HG03432 (cell line): ENCODE results near the gene ABCA9.
"Not testable (repeated sequence)": the region's sequence is repeated elsewhere in the genome, so short reads cannot be mapped to it uniquely, and the experiment has no call there.

Experiments
- ATAC-seq: cut with Tn5 transposase; IDR thresholded peaks from one replicate; pipeline ENCODE4 v1.9.1; 2021; ENCODE audit warnings: mild to moderate bottlenecking, moderate library complexity; ENCODE audit not compliant: unreplicated experiment

ABCA9 gene

DNA sequence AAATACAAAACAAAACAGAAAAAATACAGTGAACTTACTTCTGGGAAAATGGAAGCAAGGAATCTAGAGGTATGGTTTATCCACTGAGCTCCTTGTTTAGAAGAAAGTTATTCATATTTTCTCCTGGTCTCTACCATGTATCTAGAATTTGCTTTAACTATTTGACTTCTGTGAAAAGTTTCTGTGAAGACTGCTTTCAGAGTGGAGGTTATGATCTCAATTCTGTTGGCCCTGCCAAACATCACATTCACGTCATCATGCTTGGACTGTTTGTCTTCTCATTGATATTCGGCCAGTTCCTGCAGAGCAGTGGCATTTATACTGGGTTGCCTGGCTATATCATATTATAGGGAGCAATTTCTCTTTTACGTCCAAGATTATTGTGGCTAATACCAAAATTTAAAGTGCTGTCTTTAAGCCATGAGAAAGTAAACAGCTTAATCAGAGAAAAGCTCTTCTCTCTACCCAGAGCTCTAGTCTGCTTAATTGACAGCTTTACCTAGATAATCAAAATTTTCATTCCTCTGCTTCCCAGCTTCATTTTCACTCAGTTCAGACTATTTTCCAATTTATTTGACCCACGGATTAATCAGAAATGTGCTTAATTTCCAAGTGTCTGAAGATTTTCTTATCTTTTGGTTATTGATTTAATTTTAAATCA lies 105.4 kb downstream of the ABCA9 start, which contains the start of gene ABCA8:
Gene ABCA8, minus strand, starts transcription at position 212 of the 661 bp plus-strand sequence. CDS start 13,358 bp downstream, outside the sequence.
- ATAC-seq = no peak

DNA sequence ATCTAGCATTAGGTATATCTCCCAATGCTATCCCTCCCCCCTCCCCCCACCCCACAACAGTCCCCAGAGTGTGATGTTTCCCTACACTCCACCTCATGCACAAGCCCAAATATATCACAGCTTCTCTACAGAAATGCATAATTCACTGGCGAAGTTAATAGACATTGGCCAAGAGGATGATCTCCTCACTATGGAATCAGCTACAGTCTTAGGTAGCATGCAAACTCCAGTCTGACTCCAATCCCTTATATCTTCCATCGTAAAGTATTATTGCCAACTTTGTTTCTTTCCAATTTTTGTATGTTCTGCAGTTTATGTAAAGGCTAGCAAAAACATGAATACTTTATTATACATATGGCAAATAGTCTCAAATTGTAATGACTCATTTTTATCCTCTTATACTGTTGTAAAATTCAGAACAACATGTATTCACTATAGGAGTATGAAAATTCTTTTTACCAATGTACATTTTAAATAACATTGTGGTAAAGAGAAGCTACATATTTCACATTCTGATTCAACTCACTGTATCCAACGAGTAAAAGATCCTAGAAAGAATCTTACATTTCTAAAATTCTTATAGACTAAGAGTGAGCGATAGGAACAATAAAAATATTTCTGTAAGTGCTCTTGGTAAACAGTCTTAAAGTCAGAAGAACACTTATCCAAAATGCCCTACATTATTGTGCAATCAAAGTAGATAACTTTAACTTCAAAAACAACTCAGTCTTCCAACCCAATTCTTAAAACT lies 106.4 kb downstream of the ABCA9 start:
- no peak for ATAC-seq

GRCh38 chr17:68953340-68953997 lies 107.3 kb downstream of the ABCA9 start:
- no peak for ATAC-seq

- no peak for ATAC-seq
Measured at GRCh38 chr17:68950725-68951124, 110.0 kb downstream of the ABCA9 start.

DNA sequence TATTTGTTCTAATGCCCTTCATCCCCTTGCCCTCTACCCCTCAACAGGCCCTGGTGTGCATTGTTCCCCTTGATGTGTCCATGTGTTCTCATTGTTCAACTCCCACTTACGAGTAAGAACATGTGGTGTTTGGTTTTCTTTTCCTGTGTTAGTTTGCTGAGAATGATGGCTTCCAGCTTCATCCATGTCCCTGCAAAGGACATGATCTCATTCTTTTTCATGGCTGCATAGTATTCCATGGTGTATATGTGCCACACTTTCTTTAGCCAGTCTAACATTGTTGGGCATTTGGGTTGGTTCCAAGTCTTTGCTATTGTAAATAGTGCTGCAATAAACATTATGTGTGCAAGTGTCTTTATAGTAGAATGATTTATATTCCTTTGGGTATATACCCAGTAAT lies 112.9 kb downstream of the ABCA9 start:
- not testable (repeated sequence) for ATAC-seq

GRCh38 chr17:68944435-68945035 lies 116.2 kb downstream of the ABCA9 start:
- ATAC-seq = no peak

GRCh38 chr17:68943812-68944182 lies 116.9 kb downstream of the ABCA9 start:
- not testable (repeated sequence) for ATAC-seq

GRCh38 chr17:68943123-68943811 lies 117.5 kb downstream of the ABCA9 start:
- no peak for ATAC-seq

DNA sequence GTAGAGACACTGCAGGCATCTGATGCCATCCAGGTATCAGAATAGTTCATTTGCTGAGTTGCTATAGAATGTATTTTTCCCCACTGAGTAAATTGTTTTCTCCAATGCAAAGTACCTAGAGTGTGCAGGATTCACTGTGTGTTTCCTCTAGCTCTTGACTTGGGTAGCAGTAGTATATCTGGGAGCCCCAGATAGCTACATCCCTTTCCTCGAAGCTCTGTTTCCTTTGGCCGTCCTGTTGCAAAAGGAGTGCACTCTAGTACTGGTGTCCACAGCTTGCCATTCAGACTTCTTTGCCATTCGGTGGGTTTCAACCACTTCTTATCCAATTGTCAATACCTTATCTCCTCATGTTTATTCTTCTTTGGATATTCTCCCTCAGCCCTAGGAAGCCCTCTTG lies 118.3 kb downstream of the ABCA9 start:
- ATAC-seq = no peak

- no peak for ATAC-seq
Measured at GRCh38 chr17:68941761-68942160, 119.0 kb downstream of the ABCA9 start.

GRCh38 chr17:68939195-68939594 lies 121.5 kb downstream of the ABCA9 start:
- ATAC-seq = no peak

- ATAC-seq = no peak
Measured at GRCh38 chr17:68937890-68938514, 122.7 kb downstream of the ABCA9 start.

GRCh38 chr17:68927516-68927915 lies 133.2 kb downstream of the ABCA9 start:
- no peak for ATAC-seq

DNA sequence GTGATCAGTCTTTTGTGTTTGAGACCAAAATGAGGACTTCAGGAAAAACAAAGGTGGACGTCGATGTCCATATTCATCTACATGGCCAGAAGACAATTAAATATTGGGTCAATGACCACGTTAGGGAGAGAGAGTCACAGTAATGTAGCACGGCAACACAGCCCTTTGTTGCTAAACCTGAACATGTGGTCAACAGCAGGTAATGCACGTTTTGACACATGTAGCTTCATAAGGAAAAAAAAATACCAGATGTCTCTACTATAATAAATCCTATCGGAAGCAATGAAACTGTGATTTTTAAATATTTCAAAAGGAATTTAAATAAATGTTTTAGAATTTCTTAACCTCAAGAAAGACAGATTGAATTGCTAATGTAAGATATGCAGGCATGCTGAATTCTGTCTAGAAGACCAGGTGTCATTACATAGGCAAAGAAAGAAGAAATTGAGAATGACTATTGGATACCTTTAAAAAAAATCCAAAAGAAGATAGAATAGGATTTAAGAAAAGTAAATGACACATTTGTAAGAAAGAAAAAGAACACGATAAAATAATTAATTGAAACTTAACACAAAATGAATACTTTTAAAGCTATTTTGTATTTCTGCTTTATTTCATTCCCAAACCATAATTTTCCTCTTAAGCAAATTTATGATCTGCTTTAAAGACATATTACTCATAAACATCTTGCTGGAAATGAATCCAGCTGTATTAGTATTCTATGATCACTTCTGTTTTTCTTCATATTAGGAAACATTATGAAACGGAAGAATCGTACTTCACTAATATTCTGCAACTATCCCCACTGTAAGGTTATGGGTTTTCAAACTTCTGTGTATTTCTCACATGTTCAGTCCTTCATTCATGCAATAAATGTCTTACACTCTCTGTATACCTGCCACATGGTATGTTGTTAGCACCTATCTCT lies 135.7 kb downstream of the ABCA9 start:
- no peak for ATAC-seq
